Epithelial cell of proximal tubule (primary cell): ENCODE data around the gene MRPL46. TPM values are rescaled to one million over a fixed set of nuclear protein-coding genes. Genes with fewer than 3 reads are reported as not detected.
"Not testable (repeated sequence)": the region's sequence is repeated elsewhere in the genome, so short reads cannot be mapped to it uniquely, and the experiment has no call there.

Experiments used
- DNase-seq: peaks from one replicate; pipeline ENCODE4 v3.0.0-alpha.2; 2011; ENCODE audit warnings: low read depth
- H3K4me3 ChIP-seq: 2 replicates; pipeline ENCODE4 v1.5.1; 2011; ENCODE audit warnings: low read depth, mild to moderate bottlenecking, low read length
- total RNA-seq: library from RNA; depleted of rRNA; stranded (reverse); fragments of >200 nt; gene quantifications from 2 replicates; pipeline ENCODE4 v1.2.3, GENCODE V29; 2015
- TF ChIP-seq, protein P1 (sequence below): conservative IDR thresholded peaks from 2 replicates; pipeline ENCODE4 v1.5.1; 2012; ENCODE audit warnings: low read depth, mild to moderate bottlenecking, low read length

Gene MRPL46
- total RNA-seq, 1 donor from 2014 or later: 30.4 TPM

- no peak overlapping the region for H3K4me3 ChIP-seq
- no peak for DNase-seq
- TF ChIP-seq, protein P1, sequence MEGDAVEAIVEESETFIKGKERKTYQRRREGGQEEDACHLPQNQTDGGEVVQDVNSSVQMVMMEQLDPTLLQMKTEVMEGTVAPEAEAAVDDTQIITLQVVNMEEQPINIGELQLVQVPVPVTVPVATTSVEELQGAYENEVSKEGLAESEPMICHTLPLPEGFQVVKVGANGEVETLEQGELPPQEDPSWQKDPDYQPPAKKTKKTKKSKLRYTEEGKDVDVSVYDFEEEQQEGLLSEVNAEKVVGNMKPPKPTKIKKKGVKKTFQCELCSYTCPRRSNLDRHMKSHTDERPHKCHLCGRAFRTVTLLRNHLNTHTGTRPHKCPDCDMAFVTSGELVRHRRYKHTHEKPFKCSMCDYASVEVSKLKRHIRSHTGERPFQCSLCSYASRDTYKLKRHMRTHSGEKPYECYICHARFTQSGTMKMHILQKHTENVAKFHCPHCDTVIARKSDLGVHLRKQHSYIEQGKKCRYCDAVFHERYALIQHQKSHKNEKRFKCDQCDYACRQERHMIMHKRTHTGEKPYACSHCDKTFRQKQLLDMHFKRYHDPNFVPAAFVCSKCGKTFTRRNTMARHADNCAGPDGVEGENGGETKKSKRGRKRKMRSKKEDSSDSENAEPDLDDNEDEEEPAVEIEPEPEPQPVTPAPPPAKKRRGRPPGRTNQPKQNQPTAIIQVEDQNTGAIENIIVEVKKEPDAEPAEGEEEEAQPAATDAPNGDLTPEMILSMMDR: no peak
Measured at GRCh38 chr15:88480981-88481380, 13.8 kb upstream of the MRPL46 start.

- H3K4me3 ChIP-seq: no peak overlapping the region
- TF ChIP-seq, protein P1: no peak
- no peak for DNase-seq
Measured at GRCh38 chr15:88479169-88479568, 12.0 kb upstream of the MRPL46 start.

GRCh38 chr15:88477904-88478303, 10.7 kb upstream of the MRPL46 start:
- TF ChIP-seq, protein P1: no peak
- no peak for DNase-seq
- no peak overlapping the region for H3K4me3 ChIP-seq

GRCh38 chr15:88477126-88477525, 9.9 kb upstream of the MRPL46 start:
- no peak for DNase-seq
- no peak overlapping the region for H3K4me3 ChIP-seq

GRCh38 chr15:88476635-88477060, 9.5 kb upstream of the MRPL46 start:
- H3K4me3 ChIP-seq: no peak overlapping the region
- TF ChIP-seq, protein P1: peak; percentile 66
- no peak for DNase-seq

More at GRCh38 chr15:88477126-88477525, 9.9 kb upstream of the MRPL46 start:
- TF ChIP-seq, protein P1: no peak

DNA sequence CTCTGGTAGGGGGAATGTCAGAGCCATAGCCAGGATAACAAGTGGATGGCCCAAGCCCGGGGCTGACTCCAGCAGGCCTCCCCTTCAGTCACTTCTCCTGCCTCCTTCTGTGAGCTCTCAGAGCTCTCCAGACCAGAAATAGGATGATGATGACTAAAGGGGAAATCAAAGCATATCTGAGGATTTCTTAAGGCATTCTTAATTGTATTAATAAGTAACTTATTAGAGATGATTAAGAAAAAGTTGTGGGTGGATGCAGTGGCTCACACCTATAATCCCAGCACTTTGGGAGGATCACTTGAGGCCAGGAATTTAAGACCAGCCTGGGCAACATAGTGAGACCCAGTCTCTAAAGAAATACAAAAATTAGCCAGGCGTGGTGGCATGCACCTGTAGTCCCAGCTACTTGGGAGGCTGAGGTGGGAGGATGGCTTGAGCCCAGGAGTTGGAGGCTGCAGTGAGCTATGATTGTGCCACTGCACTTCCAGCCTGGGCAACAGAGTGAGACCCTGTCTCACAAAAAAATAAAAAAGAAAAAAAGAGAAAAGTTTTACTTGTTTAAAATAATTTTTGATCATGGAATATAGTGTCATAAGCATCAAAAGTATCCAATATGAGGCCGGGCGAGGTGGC, 6.6 kb upstream of the MRPL46 start:
- peak; percentile 72 for DNase-seq
- H3K4me3 ChIP-seq: not testable (repeated sequence)

DNA sequence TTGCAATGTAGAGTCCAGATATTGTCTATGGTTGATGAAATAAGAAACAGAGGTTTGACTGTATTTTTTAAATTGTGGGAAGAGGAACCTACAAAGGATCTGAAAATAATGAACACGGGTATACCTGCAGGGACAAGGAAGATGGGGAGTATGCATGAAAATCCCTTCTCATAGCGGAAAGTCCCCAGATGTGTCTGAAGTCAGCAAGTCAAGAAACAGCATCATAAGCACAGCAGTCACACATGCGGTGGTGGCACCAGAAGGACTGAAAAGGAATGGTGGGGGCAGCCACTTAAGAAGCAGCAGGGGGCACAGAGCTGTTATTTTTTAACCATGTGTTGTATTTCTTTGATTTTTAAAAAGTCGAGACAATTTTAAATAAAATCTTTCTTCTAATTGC, 5.0 kb upstream of the MRPL46 start:
- TF ChIP-seq, protein P1: no peak
- no peak for DNase-seq
- H3K4me3 ChIP-seq: no peak overlapping the region
